ENCODE data around the gene CD52.

GRCh38 chr1:26350343-26350700 is 32.6 kb downstream of the CD52 start:
- TF ChIP-seq EP300 (IDR thresholded peaks at IDR 0.05) (no peak), CTCF (IDR thresholded peaks at IDR 0.05) (no peak)

Measured in gastroesophageal sphincter (tissue), 3 donors.